BJ (cell line): ENCODE results near the gene STARD9. TPM values are rescaled to one million over a fixed set of nuclear protein-coding genes. Genes with fewer than 3 reads are reported as not detected.

ENCODE experiments used
- CTCF ChIA-PET: fragments of 350-600 bp; formaldehyde crosslinking; extraction: SDS; loops from one replicate; lab custom pipeline; 2021; ENCODE audit warnings: antibody characterized with exemption, inconsistent platforms; lab: Yijun Ruan, JAX
- POLR2A ChIA-PET: fragments of 300-600 bp; sonication (Branson Sonifier 250); formaldehyde crosslinking; extraction: SDS; loops from one replicate; lab custom pipeline; 2021; ENCODE audit warnings: antibody characterized with exemption; lab: Charles Lee
- DNase-seq: peaks from one replicate; pipeline ENCODE4 v3.0.0-alpha.2; 2011; ENCODE audit warnings: low read depth
- H3K27me3 ChIP-seq: 2 replicates; pipeline ENCODE4 v1.6.0; 2011; ENCODE audit warnings: low read length; ENCODE audit not compliant: control insufficient read depth, insufficient read depth
- H3K36me3 ChIP-seq: 2 replicates; pipeline ENCODE4 v1.5.1; 2011; ENCODE audit warnings: low read length; ENCODE audit not compliant: control insufficient read depth, insufficient read depth
- H3K4me3 ChIP-seq: 2 replicates; pipeline ENCODE4 v1.5.1; 2011; ENCODE audit warnings: low read depth, mild to moderate bottlenecking, control low read depth, low read length
- CTCF ChIP-seq: IDR thresholded peaks from 2 replicates; pipeline ENCODE4 v1.5.1; 2011; ENCODE audit warnings: low read depth, mild to moderate bottlenecking, control low read depth, inconsistent platforms, low read length, moderate library complexity; ENCODE audit not compliant: insufficient read depth
- polyA plus RNA-seq: library from polyadenylated mRNA; depleted of rRNA; stranded (reverse); fragments of >200 nt; gene quantifications from 2 replicates; pipeline ENCODE4 v1.2.3, GENCODE V29; 2011

Gene STARD9
- polyA plus RNA-seq, 1 experiment, result 2.3 TPM

GRCh38 chr15:42632105-42632675 lies 56.8 kb downstream of the STARD9 start:
- CTCF ChIA-PET, result interaction anchor here (0.6 to 0.9 kb wide), 2 partner anchors 9 to 157 kb away, joined by 3 to 4 read pairs; no protein-coding TSS in a partner anchor

GRCh38 chr15:42640109-42640508 lies 64.7 kb downstream of the STARD9 start:
- no peak for DNase-seq
- no peak for TF ChIP-seq CTCF
- Histone ChIP-seq H3K36me3 (no peaks in the 10 kb centered on the region; the same call in 1 of the 2 replicates), H3K4me3 (no peak overlapping the region), H3K27me3 (no peaks in the 10 kb centered on the region)
- POLR2A ChIA-PET, result no interaction called here
- CTCF ChIA-PET, result no interaction called here

More at GRCh38 chr15:42632105-42632675, 56.8 kb downstream of the STARD9 start:
- no peaks in the 10 kb centered on the region for H3K27me3 ChIP-seq
- H3K36me3 ChIP-seq, result no peaks in the 10 kb centered on the region
- DNase-seq, result no peak
- no peak for TF ChIP-seq CTCF
- POLR2A ChIA-PET, result no interaction called here
- no peak overlapping the region for H3K4me3 ChIP-seq

GRCh38 chr15:42650208-42651066 lies 75.0 kb downstream of the STARD9 start:
- POLR2A ChIA-PET, result no interaction called here
- H3K36me3 ChIP-seq, result no peaks in the 10 kb centered on the region
- peak; percentile 55 for DNase-seq
- no peak overlapping the region for H3K4me3 ChIP-seq
- no peaks in the 10 kb centered on the region for H3K27me3 ChIP-seq
- peak; percentile 82 for TF ChIP-seq CTCF
- CTCF ChIA-PET, result interaction anchor here (0.9 to 1.7 kb wide), 8 partner anchors 30 to 486 kb away, joined by 3 to 5 read pairs (median 3); partner anchors contain the start of genes HAUS2, LRRC57 and ZNF106

DNA sequence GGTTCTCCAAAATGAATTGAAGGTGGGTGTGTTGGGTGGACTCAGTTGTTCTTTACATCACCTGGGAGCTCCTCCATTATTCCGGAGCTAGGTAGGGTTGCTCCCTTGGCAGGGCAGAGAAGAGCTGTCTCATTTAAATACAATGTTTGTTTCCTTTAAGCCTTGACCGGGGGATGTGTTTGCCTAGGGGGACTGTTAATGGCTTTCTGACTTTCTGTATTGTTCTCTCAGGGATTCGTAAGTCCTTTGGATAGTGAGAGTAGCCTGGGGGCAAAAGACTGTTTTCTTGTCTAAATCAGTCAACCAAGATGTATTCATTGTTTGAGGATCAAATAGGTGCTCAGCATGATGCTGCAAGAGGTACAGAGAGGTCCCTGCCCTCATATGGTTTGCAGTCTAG lies 90.4 kb downstream of the STARD9 start:
- Histone ChIP-seq H3K36me3 (peaks cover 7% of the 10 kb centered on the region), H3K27me3 (no peaks in the 10 kb centered on the region), H3K4me3 (no peak overlapping the region)
- ChIA-PET POLR2A (no interaction called here), CTCF (interaction anchor here (0.6 kb wide), 1 partner anchor 85 kb away, joined by 3 read pairs; no protein-coding TSS in a partner anchor)
- no peak for DNase-seq
- TF ChIP-seq CTCF, result no peak

DNA sequence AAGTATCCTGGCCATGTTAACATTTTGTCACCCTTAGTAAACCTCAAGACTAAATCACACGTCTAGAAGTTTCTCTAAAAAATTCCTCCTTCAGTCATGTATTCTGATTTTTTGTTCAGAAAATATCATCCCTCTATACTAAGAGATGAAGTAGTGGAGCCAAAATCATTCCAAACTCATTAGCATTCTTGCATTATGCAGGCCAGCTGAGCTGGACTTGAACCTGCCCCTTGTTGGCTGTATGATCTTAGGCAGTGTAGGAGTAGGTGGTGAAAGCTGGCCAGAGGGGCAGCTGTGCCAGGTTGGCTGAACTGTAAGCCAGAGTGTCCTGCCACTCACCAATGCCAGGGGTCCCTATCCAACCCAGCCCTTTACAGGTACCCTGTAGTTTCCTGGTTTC lies 92.4 kb downstream of the STARD9 start:
- H3K4me3 ChIP-seq, result no peak overlapping the region
- DNase-seq, result no peak
- H3K36me3 ChIP-seq, result peaks cover 7% of the 10 kb centered on the region
- ChIA-PET POLR2A (no interaction called here), CTCF (interaction anchor here (1.0 kb wide), 1 partner anchor 37 kb away, joined by 3 read pairs; no protein-coding TSS in a partner anchor)
- no peaks in the 10 kb centered on the region for H3K27me3 ChIP-seq
- TF ChIP-seq CTCF, result no peak
